Muscle of leg (tissue), 11 donors: ENCODE measurements around the gene CD22. TPM values are rescaled to one million over a fixed set of nuclear protein-coding genes. Genes with fewer than 3 reads are reported as not detected.
"Not testable (repeated sequence)": the region's sequence is repeated elsewhere in the genome, so short reads cannot be mapped to it uniquely, and the experiment has no call there.

Experiments
- DNase-seq: peaks from one replicate; pipeline ENCODE4 v3.0.0; 2013
- H3K27ac ChIP-seq: one replicate; pipeline ENCODE4 v1.5.1; 2013; ENCODE audit warnings: mild to moderate bottlenecking, low read length, control low read depth
- H3K27me3 ChIP-seq: one replicate; pipeline ENCODE4 v1.6.1; 2013; ENCODE audit warnings: low read length; ENCODE audit not compliant: control insufficient read depth, insufficient read depth
- H3K36me3 ChIP-seq: one replicate; pipeline ENCODE4 v1.6.1; 2013; ENCODE audit warnings: low read length; ENCODE audit not compliant: control insufficient read depth, insufficient read depth
- H3K4me1 ChIP-seq: one replicate; pipeline ENCODE4 v1.6.1; 2013; ENCODE audit warnings: low read length; ENCODE audit not compliant: control insufficient read depth, insufficient read depth
- H3K4me3 ChIP-seq: one replicate; pipeline ENCODE4 v1.5.1; 2013; ENCODE audit warnings: low read length, control low read depth
- H3K9me3 ChIP-seq: replicated peaks from 2 replicates; pipeline ENCODE4 v1.6.1; 2013; ENCODE audit warnings: low read depth, low read length; ENCODE audit not compliant: control insufficient read depth
- WGBS: methylation state at CpG from one replicate; pipeline ENCODE4 v1.1.5; 2013; ENCODE audit warnings: missing lambda C conversion rate; ENCODE audit not compliant: insufficient coverage; 5-methylcytosine and 5-hydroxymethylcytosine counted together
- polyA plus RNA-seq, 8 donors: library from polyadenylated mRNA; unstranded; fragments of 120-200 nt; gene quantifications; one replicate each; pipeline versions ENCODE4 v1.2.1 to v1.2.3, GENCODE V29; 2013; ENCODE audit warnings: inconsistent platforms in 1 of 8, low replicate concordance in 1 of 8; ENCODE audit not compliant: insufficient read length in 8 of 8, insufficient read depth in 1 of 8
- total RNA-seq: library from RNA; stranded (reverse); fragments of 120-200 nt; gene quantifications from one replicate; pipeline ENCODE4 v1.2.4, GENCODE V29; 2013

The CD22 gene
- total and polyA plus RNA-seq, 9 donors = 0.55 to 8.9 (median 0.97) TPM

- DNase-seq = no peak
- WGBS = no CpG with 5 or more reads among the region's 19 CpGs
Observed at GRCh38 chr19:35363711-35364425, 34.9 kb downstream of the CD22 start.

DNA sequence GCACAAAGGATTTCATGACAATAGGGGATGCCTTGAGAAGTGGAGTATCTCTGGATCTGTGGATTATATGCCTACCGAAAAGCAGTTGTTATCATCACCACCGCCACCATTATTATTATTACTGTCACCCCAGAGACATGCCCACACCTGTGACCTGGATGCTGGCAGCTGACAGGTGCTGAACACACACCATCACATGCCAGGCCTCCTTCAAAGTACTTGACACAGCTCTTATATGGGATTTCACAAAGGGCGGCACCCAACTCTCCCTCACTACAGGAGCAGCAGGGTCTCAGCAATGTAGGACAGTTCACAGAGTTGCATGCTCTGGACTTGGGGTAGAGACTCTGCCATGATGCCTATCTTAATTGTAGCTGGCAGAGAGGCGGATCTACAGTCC is 36.3 kb downstream of the CD22 start:
- DNase-seq = no peak
- no peak overlapping the region for H3K4me3 ChIP-seq
- H3K36me3 ChIP-seq = no peaks in the 10 kb centered on the region
- WGBS = no CpG with 5 or more reads among the region's 4 CpGs
- no peak overlapping the region for H3K27ac ChIP-seq
- no peaks in the 10 kb centered on the region for H3K4me1 ChIP-seq
- H3K9me3 ChIP-seq = peaks cover 2% of the 10 kb centered on the region
- peaks cover 2% of the 10 kb centered on the region for H3K27me3 ChIP-seq

More at GRCh38 chr19:35363711-35364425, 34.9 kb downstream of the CD22 start:
- Histone ChIP-seq H3K9me3 (no peaks in the 10 kb centered on the region), H3K4me1 (no peaks in the 10 kb centered on the region), H3K27ac (no peak overlapping the region), H3K36me3 (no peaks in the 10 kb centered on the region), H3K4me3 (no peak overlapping the region), H3K27me3 (peaks cover 2% of the 10 kb centered on the region)

DNA sequence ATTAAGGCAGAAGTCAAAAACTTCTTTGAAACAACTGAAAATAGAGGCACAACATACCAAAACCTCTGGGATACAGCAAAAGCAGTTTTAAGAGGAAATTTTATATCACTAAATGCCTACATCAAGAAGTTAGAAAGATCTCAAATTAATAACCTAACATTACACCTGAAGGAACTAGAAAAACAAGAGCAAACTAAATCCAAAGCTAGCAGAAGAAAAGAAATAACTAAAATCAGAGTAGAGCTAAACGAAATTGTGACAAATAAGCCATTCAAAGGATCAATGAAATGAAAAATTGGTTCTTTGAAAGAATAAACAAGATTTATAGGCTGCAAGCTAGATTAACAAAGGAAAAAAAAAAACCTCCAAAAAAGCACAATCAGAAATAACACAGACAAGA is 39.4 kb downstream of the CD22 start:
- no peaks in the 10 kb centered on the region for H3K4me1 ChIP-seq
- H3K27me3 ChIP-seq = peaks cover 2% of the 10 kb centered on the region
- H3K4me3 ChIP-seq = no peak overlapping the region
- no peak overlapping the region for H3K27ac ChIP-seq
- no CpG with 5 or more reads among the region's 1 CpG for WGBS
- no peaks in the 10 kb centered on the region for H3K36me3 ChIP-seq
- peaks cover 2% of the 10 kb centered on the region for H3K9me3 ChIP-seq
- DNase-seq = no peak

DNA sequence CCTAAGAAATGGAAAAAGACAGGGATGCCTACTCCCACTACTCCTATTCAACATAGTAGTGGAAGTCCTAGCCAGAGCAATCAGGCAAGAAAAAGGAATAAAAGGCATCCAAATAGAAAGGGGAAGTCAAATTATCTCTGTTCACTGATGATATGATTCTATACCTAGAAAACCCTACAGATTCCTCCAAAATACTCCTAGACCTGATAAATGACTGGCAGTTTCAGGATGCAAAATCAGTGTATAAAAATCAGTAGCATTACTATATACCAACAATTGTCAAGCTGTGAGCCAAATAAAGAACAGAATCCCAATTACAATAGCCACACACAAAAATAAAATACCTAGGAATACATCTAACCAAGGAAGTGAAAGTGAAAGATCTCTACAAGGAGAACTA is 40.5 kb downstream of the CD22 start:
- Histone ChIP-seq H3K27ac (no peak overlapping the region), H3K27me3 (peaks cover 2% of the 10 kb centered on the region), H3K9me3 (peaks cover 2% of the 10 kb centered on the region), H3K36me3 (no peaks in the 10 kb centered on the region), H3K4me3 (no peak overlapping the region), H3K4me1 (no peaks in the 10 kb centered on the region)
- no peak for DNase-seq

- Histone ChIP-seq H3K27ac (no peak within 1 kb of the TSS), H3K9me3 (peaks cover 2% of the 10 kb centered on the region), H3K27me3 (peaks cover under 1% of the 10 kb centered on the region), H3K36me3 (no peaks in the 10 kb centered on the region), H3K4me1 (no peaks in the 10 kb centered on the region), H3K4me3 (no peak within 1 kb of the TSS)
- no peak for DNase-seq
- no CpG with 5 or more reads among the region's 8 CpGs for WGBS
Observed at GRCh38 chr19:35370722-35371121, 41.7 kb downstream of the CD22 start, which contains the start of gene GPR42. Gene GPR42 (plus strand): TSS chr19:35371068. CDS start chr19:35371360, 292 bp downstream.

DNA sequence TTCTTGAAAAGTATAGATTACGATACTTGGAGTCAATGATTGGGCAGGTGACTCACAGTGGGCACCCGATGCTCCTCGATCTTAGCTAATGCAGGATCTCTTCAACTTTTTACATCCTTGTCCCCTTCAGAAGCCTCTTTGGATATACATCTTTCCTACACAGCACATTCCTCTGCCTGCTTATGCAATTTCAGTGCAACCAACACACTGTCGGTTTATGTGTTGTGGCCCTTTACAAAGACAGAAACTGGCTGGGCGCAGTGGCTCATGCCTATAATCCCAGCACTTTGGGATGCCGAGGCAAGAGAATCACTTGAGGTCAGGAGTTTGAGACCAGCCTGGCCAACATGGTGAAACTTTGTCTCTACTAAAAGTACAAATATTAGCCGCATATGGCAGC is 44.5 kb downstream of the CD22 start:
- no peak overlapping the region for H3K27ac ChIP-seq
- 66% methylated on average over 5 of the region's 7 CpGs for WGBS
- no peaks in the 10 kb centered on the region for H3K4me1 ChIP-seq
- no peaks in the 10 kb centered on the region for H3K36me3 ChIP-seq
- peaks cover 2% of the 10 kb centered on the region for H3K9me3 ChIP-seq
- H3K27me3 ChIP-seq = peaks cover 2% of the 10 kb centered on the region
- no peak for DNase-seq
- H3K4me3 ChIP-seq = no peak overlapping the region

- H3K4me3 ChIP-seq, H3K27me3 ChIP-seq, H3K4me1 ChIP-seq, H3K27ac ChIP-seq, DNase-seq, H3K9me3 ChIP-seq, H3K36me3 ChIP-seq: not testable (repeated sequence)
Observed at GRCh38 chr19:35374031-35374430, 45.0 kb downstream of the CD22 start.

DNA sequence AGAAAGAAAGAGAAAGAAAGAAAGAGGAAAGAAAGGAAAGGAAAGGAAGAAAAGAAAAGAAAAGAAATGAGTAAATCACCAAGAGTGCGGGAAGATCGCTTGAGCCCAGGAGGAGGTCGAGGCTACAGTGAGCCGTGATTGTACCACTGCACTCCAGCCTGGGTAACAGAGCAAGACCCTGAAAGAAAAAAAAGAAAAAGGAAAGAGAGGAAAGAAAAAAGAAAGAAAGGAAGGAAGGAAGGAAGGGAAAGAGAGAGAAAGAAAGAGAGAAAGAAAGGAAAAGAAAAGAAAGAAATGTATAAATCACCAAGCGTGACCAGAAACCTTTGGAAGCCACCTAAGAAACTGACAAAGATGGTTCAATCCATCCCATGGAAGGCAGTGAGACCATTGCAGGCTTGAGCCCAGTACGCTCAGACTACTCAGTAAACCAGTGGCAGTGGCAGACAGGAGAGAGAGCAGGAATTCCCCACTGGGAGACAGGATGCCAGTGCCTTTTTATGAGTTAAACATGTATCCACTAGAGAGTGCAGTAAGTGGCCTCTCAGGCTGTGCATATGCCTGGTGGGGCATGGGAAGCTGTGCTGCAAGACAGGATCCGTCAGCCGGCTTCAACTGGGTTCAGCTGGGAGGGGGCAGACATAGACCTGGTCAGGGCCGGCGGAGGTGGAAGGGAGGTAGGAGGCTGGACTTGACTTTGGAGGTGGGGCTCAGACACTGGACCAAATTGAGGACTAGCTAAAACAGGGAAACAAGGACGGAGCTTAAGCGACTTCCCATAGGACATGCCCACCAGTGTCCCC is 46.7 kb downstream of the CD22 start:
- WGBS = 84% methylated on average over 8 of the region's 12 CpGs
- no peak overlapping the region for H3K4me3 ChIP-seq
- no peaks in the 10 kb centered on the region for H3K36me3 ChIP-seq
- H3K4me1 ChIP-seq = no peaks in the 10 kb centered on the region
- no peak for DNase-seq
- no peaks in the 10 kb centered on the region for H3K9me3 ChIP-seq
- peaks cover 2% of the 10 kb centered on the region for H3K27me3 ChIP-seq
- H3K27ac ChIP-seq = no peak overlapping the region

GRCh38 chr19:35377656-35378055 is 48.7 kb downstream of the CD22 start:
- Histone ChIP-seq H3K4me1 (no peaks in the 10 kb centered on the region), H3K36me3 (no peaks in the 10 kb centered on the region), H3K27me3 (peaks cover 2% of the 10 kb centered on the region), H3K4me3 (no peak overlapping the region), H3K9me3 (no peaks in the 10 kb centered on the region), H3K27ac (no peak overlapping the region)
- no peak for DNase-seq
- WGBS = 29% methylated on average over 1 of the region's 1 CpG

- H3K27me3 ChIP-seq = peaks cover 2% of the 10 kb centered on the region
- H3K4me1 ChIP-seq = no peaks in the 10 kb centered on the region
- 90% methylated on average over 1 of the region's 3 CpGs for WGBS
- DNase-seq = no peak
- no peak overlapping the region for H3K4me3 ChIP-seq
- H3K27ac ChIP-seq = no peak overlapping the region
- H3K9me3 ChIP-seq = no peaks in the 10 kb centered on the region
- no peaks in the 10 kb centered on the region for H3K36me3 ChIP-seq
Observed at GRCh38 chr19:35378356-35378755, 49.4 kb downstream of the CD22 start.
